HG03520 (cell line): Measurements from ENCODE around the gene DEFB115.
"Not testable (repeated sequence)": the region's sequence is repeated elsewhere in the genome, so short reads cannot be mapped to it uniquely, and the experiment has no call there.

Source experiments
- ATAC-seq: cut with Tn5 transposase; IDR thresholded peaks from one replicate; pipeline ENCODE4 v1.9.1; 2021; ENCODE audit warnings: mild to moderate bottlenecking, moderate library complexity; ENCODE audit not compliant: unreplicated experiment

DEFB115 gene, protein sequence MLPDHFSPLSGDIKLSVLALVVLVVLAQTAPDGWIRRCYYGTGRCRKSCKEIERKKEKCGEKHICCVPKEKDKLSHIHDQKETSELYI

DNA sequence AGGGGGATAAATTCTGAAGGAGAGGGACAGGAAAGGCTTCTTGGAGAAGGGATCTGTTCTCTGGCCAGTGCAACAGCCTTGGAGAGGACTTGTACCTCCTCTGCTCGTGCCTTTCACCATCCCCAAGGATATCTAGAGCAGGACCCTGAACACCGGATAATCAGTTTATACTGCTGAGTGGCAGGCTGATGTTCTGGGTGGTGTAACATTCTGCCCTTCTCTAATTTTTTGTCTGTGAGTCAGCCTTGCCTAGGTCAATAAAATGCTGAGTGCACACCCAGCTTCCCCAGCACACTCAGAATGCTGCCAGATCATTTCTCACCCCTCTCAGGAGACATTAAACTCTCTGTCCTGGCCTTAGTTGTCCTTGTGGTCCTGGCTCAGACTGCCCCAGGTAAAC lies at the start of gene DEFB115:
DEFB115 (plus strand) TSS at position 301 of the 400 bp plus-strand sequence; CDS start at position 301, 0 bp downstream.
- no peak for ATAC-seq

DNA sequence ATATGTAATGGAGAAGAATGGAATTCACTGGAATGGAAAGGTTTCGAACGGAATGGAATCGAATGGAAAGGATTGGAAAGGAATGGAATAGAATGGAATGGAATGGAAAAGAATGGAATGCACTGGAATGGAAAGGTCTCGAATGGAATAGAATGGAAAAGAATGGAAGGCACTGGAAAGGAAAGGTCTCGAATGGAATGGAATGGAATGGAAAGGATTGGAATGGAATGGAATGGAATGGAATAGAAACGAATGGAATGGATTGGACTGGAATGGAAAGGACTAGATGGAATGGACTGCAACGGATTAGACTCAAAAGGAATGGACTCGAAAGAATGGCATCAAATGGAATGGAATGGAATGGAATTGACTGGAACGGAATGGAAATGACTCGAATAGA lies 20.5 kb upstream of the DEFB115 start:
- no peak for ATAC-seq

DNA sequence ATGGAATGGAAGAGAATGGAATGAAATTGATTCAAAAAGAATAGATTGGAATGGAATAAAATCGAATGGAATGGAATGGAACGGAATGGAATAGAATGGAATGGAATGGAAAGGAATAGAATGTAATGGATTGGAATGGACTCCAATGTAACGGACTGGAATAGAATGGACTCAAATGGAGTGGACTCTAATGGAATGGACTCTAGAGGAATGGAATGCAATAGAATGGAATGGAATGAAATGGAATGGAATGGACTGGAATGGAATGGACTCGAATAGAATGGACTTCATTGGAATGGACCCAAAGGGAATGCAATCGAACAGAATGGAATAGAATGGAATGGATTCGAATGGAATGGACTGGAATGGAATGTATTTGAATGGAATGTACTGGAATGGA lies 19.7 kb upstream of the DEFB115 start:
- ATAC-seq, result no peak

DNA sequence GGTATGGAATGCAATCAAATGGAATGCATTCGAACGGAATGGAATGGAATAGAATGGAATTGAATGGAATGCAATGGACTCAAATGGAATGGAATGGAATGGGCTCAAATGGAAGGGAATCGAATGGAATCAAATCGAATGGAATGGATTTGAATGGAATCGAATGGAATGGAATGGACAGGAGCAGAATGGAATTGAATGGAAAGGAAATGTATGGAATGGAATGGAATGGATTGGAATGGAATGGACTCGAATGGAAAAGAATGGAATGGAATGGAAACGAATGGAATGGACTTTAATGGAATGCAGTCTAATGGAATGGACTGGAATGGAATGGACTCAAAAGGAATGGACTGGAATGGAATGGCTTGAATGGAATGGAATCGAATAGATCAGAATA lies 18.3 kb upstream of the DEFB115 start:
- no peak for ATAC-seq

DNA sequence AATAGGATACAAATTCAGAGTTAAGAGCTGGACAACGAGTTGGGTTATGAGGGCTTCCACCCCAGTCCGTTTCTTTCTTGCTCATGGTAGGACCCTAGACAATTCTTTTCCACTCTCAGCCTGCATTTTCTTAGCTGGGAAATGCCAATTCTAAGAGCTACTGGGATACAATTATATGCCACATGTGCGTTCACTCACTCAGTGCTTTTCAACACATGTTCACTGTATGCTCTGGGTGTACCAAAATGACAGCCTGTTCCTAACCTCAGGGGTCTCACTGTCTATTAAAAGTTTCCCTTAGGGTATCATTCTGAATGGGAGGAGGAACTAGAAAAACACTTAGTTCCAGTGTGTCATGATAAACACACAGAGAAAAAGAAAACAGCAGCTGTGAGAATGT lies 505 bp upstream of the DEFB115 start:
- no peak for ATAC-seq

DNA sequence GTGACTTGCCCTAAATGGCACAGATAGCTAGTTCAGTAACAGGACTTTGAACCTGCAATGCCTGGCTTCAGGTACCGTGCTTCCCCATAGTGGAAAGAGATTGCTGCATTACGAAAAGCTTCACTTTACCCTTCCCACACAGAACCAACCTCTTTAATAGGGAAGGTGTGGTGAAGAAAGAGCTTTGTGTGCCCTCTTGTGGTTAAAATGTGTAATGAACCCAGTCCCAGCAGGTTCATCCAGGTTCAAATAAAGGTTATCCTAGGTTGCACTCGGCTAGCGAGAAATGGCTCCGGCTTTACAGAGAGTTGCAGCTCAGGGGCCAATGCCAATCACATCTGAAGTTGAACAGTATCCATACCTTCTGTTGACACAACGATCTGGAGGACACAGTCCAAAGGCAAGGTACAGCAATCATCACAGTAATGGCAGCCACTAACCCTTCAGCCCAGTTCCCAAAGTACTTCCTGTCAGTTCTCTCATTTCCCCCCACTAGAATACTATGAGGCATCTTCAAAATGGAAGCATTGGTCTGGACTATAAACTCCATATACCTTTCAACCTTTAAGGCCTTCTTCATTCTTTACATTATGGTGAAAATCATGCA lies 3.0 kb downstream of the DEFB115 start:
- no peak for ATAC-seq

DNA sequence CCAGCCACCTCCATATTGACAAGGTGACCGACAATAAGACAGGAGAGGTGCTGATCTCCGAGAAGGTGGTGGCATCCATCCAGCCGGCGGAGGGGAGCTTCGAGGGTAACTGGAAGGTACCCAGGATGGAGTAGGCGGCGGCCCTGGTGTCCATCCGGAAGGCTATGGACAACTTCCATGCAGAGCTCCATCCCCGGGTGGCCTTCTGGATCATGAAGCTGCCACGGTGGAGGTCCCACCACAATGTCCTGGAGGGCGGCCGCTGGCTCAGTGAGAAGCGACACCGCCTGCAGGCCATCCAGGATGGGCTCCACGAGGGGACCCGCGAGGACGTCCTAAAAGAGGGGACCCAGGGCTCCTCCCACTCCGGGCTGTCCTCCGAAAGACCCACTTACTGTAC lies 17.0 kb downstream of the DEFB115 start:
- ATAC-seq, result no peak

DNA sequence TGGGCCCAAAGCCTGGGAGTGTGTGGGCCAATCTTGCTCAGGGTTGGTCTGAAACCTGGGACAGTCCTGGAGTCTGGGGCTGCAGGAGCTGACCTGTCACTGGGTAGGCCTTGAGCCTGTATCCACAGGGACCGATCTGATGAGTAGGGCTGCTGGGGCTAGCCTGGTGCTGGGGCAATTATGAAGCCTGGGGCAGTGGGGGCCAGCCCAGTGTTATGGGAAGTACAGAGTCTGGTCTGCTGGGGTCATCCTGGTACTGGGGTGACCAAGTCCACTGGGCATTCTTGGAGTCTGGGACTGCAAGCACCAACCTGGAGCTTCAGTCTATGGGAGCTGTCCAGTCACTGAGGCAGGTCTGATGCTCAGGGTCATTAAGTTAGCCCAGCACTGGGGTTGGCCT lies 20.7 kb downstream of the DEFB115 start:
- no peak for ATAC-seq

DNA sequence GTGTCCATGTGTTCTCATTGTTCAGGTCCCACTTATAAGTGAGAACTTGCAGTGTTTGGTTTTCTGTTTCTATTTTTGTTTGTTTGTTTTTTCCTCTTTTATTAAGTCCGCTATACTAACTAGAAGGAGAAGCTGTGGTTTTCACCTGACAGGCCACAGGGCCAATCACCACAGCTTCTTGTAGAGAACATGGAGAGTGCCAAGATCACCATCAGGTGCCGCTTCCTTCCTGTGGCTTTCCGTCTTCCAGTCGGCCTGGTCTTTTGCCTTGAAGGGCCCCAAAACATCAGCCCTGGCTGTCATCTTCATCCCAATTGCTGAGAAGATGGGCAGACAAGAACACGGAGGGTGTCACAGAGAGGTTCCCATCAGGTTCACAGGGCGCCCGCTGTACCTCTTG lies 27.5 kb downstream of the DEFB115 start:
- ATAC-seq, result not testable (repeated sequence)

DNA sequence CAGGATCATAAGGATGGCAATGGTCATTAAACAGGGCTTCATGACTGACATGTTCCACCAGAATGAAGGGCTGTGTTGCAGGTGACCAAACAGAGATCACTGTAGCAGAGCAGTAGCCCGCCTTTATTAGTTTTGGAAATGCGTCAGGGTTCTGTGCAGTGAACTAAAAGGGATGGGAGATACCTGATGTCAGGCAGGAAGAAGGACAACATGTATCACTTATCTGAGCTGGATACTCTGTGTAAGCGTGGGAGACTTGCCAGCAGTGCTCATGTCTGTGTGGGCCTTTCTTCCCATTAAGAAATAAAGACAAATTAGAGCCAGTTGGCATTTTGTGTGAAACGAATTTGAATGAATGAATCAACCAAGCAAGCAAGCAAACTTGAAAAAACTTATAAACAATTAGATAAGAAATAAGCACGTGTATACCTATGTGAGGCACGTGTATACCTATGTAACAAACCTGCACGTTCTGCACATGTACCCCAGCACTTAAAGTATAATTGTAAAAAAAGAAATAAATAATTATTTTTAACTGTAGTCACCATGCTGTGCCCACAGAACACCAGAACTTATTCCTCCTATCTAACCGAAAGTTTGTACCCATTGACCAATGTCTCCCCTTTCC lies 51.2 kb downstream of the DEFB115 start, which contains the start of gene DEFB116:
DEFB116 (minus strand) TSS at position 51 of the 628 bp plus-strand sequence; CDS start at position 51, 0 bp downstream.
- ATAC-seq, result no peak
